ENCODE data around the gene PDZRN3. TPM values are rescaled to one million over a fixed set of nuclear protein-coding genes. Genes with fewer than 3 reads are reported as not detected.

Gene PDZRN3
- total RNA-seq, 1 experiment from 2014 or later: 5.9 TPM

GRCh38 chr3:73535931-73536330, 88.8 kb downstream of the PDZRN3 start:
- no peak overlapping the region for H2BK12ac ChIP-seq (ENCODE audit: insufficient read length, low read depth, low read length)
- no peak overlapping the region for H2BK15ac ChIP-seq (ENCODE audit: low read depth, low read length)
- H3K23ac ChIP-seq (ENCODE audit: insufficient read length, low read depth, low read length): no peak overlapping the region
- no peak overlapping the region for H3K14ac ChIP-seq (ENCODE audit: insufficient read depth, low read length)
- no peak for DNase-seq
- peaks cover 7% of the 10 kb centered on the region for H3K4me1 ChIP-seq (ENCODE audit: insufficient read depth, low read length)
- no peaks in the 10 kb centered on the region for H3K79me1 ChIP-seq (ENCODE audit: insufficient read depth, low read depth, low read length, poor library complexity, severe bottlenecking)
- H2BK5ac ChIP-seq (ENCODE audit: insufficient read length, low read length): no peak overlapping the region
- H3K27me3 ChIP-seq (ENCODE audit: insufficient read depth, low read length): no peaks in the 10 kb centered on the region
- H4K91ac ChIP-seq (ENCODE audit: insufficient read length, low read depth, low read length): no peak overlapping the region
- no peak overlapping the region for H3K27ac Mint-ChIP-seq
- no peaks in the 10 kb centered on the region for H4K20me1 ChIP-seq (ENCODE audit: control insufficient read depth, insufficient read depth, insufficient read length)
- no peaks in the 10 kb centered on the region for H3K27me3 Mint-ChIP-seq (ENCODE audit: low read depth)
- H2AFZ ChIP-seq (ENCODE audit: low read length): no peak overlapping the region
- peaks cover 35 to 36% of the 10 kb centered on the region in 2 experiments for H3K4me1 Mint-ChIP-seq
- H3K4ac ChIP-seq (ENCODE audit: low read depth, low read length): no peak overlapping the region
- H2AK5ac ChIP-seq (ENCODE audit: insufficient read length, low read length): no peak overlapping the region
- H2BK20ac ChIP-seq (ENCODE audit: low read depth, low read length, poor library complexity, severe bottlenecking): no peak overlapping the region
- no peaks in the 10 kb centered on the region; a peak in 1 of 7 replicates for H3K36me3 Mint-ChIP-seq (ENCODE audit: insufficient read depth in 1 of 3, low read depth in 3 of 3)
- no peak overlapping the region for H3K4me3 Mint-ChIP-seq
- no peak overlapping the region for H3K4me2 ChIP-seq (ENCODE audit: insufficient read depth, insufficient read length, low read length)
- H3T11ph ChIP-seq (ENCODE audit: low read length): no peak overlapping the region
- H2BK120ac ChIP-seq (ENCODE audit: low read depth, low read length, poor library complexity, severe bottlenecking): no peak overlapping the region
- no peaks in the 10 kb centered on the region for H3K23me2 ChIP-seq (ENCODE audit: insufficient read length, low read depth, low read length, poor library complexity, severe bottlenecking)
- no peak overlapping the region for H3K27ac ChIP-seq (ENCODE audit: insufficient read length, low read depth, low read length)
- TF ChIP-seq CTCF (conservative IDR thresholded peaks at IDR 0.05): no peak
- no peaks in the 10 kb centered on the region for H3K79me2 ChIP-seq (ENCODE audit: insufficient read depth, low read length)
- no peak overlapping the region for H3K9ac ChIP-seq (ENCODE audit: extremely low read depth, insufficient read length, low read length)
- H3K9me3 Mint-ChIP-seq: no peaks in the 10 kb centered on the region
- H3K56ac ChIP-seq (ENCODE audit: insufficient read length, low read depth, low read length): no peak overlapping the region
- H3K18ac ChIP-seq (ENCODE audit: insufficient read length, low read depth, low read length): no peak overlapping the region
- H4K8ac ChIP-seq (replicated peaks; ENCODE audit: insufficient read length, low read depth, low read length): no peak overlapping the region
- H3K9me3 ChIP-seq (ENCODE audit: control insufficient read depth, low read depth, low read length): no peaks in the 10 kb centered on the region
- no peak overlapping the region for H4K5ac ChIP-seq (ENCODE audit: insufficient read length, low read depth, low read length)

Measured in H9 (cell line).